HCT116 (cell line): ENCODE data around the gene FAM227B. TPM values are rescaled to one million over a fixed set of nuclear protein-coding genes. Genes with fewer than 3 reads are reported as not detected.

ENCODE experiments used
- ATAC-seq: fragments of 200-7000 bp; cut with Tn5 transposase; 2 replicates; pipeline ENCODE4 v1.9.1; 2020; ENCODE audit warnings: mild to moderate bottlenecking, moderate library complexity
- BruUV-seq: library from RNA; stranded (reverse); fragments of 400-500 nt; replicated peaks from 2 replicates; lab custom pipeline; 2021; lab: Mats Ljungman, UMichigan
- CTCF ChIA-PET: fragments of 300-600 bp; sonication (Branson Sonifier 250); formaldehyde crosslinking; loops from one replicate; lab custom pipeline; 2021; ENCODE audit warnings: antibody characterized with exemption; lab: Charles Lee
- POLR2A ChIA-PET: fragments of 300-600, 350-600 bp; sonication (Branson Sonifier 250); formaldehyde crosslinking; loops from one replicate; lab custom pipeline; 2021; ENCODE audit warnings: antibody characterized with exemption; lab: Charles Lee
- RAD21 ChIA-PET, 2 experiments: fragments of 300-600 bp; sonication (Branson Sonifier 250); formaldehyde crosslinking; loops; one replicate each; lab custom pipeline; 2023; ENCODE audit warnings: low total read pairs in 2 of 2; ENCODE audit not compliant: uncharacterized antibody in 2 of 2, unreplicated experiment in 2 of 2, low non-redundant PET in 1 of 2; lab: Charles Lee
- DNase-seq: peaks from one replicate; pipeline ENCODE4 v3.0.0-alpha.2; 2010; ENCODE audit warnings: low read depth, low spot score
- H2AFZ ChIP-seq: fragments of 200-600 bp; shearing (Covaris generic), sonication (generic); 2 replicates; pipeline ENCODE4 v1.6.1; 2017; ENCODE audit warnings: low read depth, mixed run types, mixed read lengths, antibody characterized with exemption, low read length; ENCODE audit not compliant: poor library complexity, severe bottlenecking
- H3K27ac ChIP-seq: 2 replicates; pipeline ENCODE4 v1.5.1; 2012; ENCODE audit warnings: low read depth, low read length
- H3K27me3 ChIP-seq: fragments of 200-600 bp; sonication (generic); 2 replicates; pipeline ENCODE4 v1.6.1; 2016; ENCODE audit warnings: mixed run types, low read length, mixed read lengths; ENCODE audit not compliant: insufficient read depth
- H3K36me3 ChIP-seq, 2 experiments: fragments of 200-500 bp in 1 of 2; fragments of 200-600 bp in 1 of 2; sonication (Bioruptor generic) in 1 of 2; sonication (generic) in 1 of 2; 2 replicates each; pipeline versions ENCODE4 v1.5.1 to v1.6.1; 2014 to 2016; ENCODE audit warnings: low read length in 2 of 2, inconsistent platforms in 1 of 2, mixed read lengths in 1 of 2, mixed run types in 1 of 2; ENCODE audit not compliant: insufficient read depth in 2 of 2, control insufficient read depth in 1 of 2
- H3K4me1 ChIP-seq, 2 experiments: fragments of 200-600 bp in 1 of 2; sonication (generic) in 1 of 2; 2 replicates each; pipeline versions ENCODE4 v1.5.1 to v1.6.1; 2012 to 2017; ENCODE audit warnings: low read length in 2 of 2, inconsistent platforms in 1 of 2, mild to moderate bottlenecking in 1 of 2, mixed read lengths in 1 of 2, mixed run types in 1 of 2, moderate library complexity in 1 of 2; ENCODE audit not compliant: insufficient read depth in 2 of 2, control insufficient read depth in 1 of 2
- H3K4me2 ChIP-seq: fragments of 200-600 bp; sonication (generic); 2 replicates; pipeline ENCODE4 v1.6.1; 2017; ENCODE audit warnings: mixed run types, low read length, mixed read lengths
- H3K4me3 ChIP-seq, 2 experiments: fragments of 200-600 bp in 1 of 2; sonication (generic) in 1 of 2; replicated peaks in 1 of 2; 2 replicates each; pipeline ENCODE4 v1.5.1; 2011 to 2016; ENCODE audit warnings: low read length in 2 of 2, control low read depth in 1 of 2, low read depth in 1 of 2, mild to moderate bottlenecking in 1 of 2, mixed read lengths in 1 of 2, mixed run types in 1 of 2
- H3K79me2 ChIP-seq: fragments of 200-600 bp; sonication (generic); 2 replicates; pipeline ENCODE4 v1.6.1; 2017; ENCODE audit warnings: mild to moderate bottlenecking, mixed run types, low read length, moderate library complexity, mixed read lengths; ENCODE audit not compliant: insufficient read depth
- H3K9ac ChIP-seq: fragments of 200-600 bp; sonication (generic); 2 replicates; pipeline ENCODE4 v1.6.1; 2016; ENCODE audit warnings: low read length, mixed read lengths
- H3K9me2 ChIP-seq: fragments of 200-600 bp; sonication (generic), shearing (Covaris generic); 2 replicates; pipeline ENCODE4 v1.6.1; 2017; ENCODE audit warnings: mixed run types, mild to moderate bottlenecking, moderate library complexity; ENCODE audit not compliant: insufficient read depth
- H3K9me3 ChIP-seq, 2 experiments: fragments of 200-500 bp in 1 of 2; fragments of 200-600 bp in 1 of 2; sonication (Bioruptor generic) in 1 of 2; sonication (generic) in 1 of 2; 2 replicates each; pipeline ENCODE4 v1.6.1; 2014 to 2017; ENCODE audit warnings: low read length in 2 of 2, mixed read lengths in 2 of 2, inconsistent platforms in 1 of 2, low read depth in 1 of 2, mild to moderate bottlenecking in 1 of 2, mixed run types in 1 of 2, moderate library complexity in 1 of 2; ENCODE audit not compliant: control insufficient read depth in 1 of 2, insufficient read depth in 1 of 2
- H4K20me1 ChIP-seq: fragments of 200-600 bp; sonication (generic), shearing (Covaris generic); 2 replicates; pipeline ENCODE4 v1.6.1; 2017; ENCODE audit warnings: mixed run types, mild to moderate bottlenecking, moderate library complexity; ENCODE audit not compliant: insufficient read depth
- ATF3 ChIP-seq: IDR thresholded peaks from 2 replicates; pipeline ENCODE4 v1.6.1; 2012
- CBX3 ChIP-seq: IDR thresholded peaks from 2 replicates; pipeline ENCODE4 v1.6.1; 2012; ENCODE audit warnings: low read depth
- CEBPB ChIP-seq: IDR thresholded peaks from 2 replicates; pipeline ENCODE4 v1.6.1; 2012; ENCODE audit warnings: low read depth
- EGR1 ChIP-seq: IDR thresholded peaks from 2 replicates; pipeline ENCODE4 v1.6.1; 2012; ENCODE audit warnings: low read depth
- ELF1 ChIP-seq: IDR thresholded peaks from 2 replicates; pipeline ENCODE4 v1.6.1; 2012; ENCODE audit warnings: low read depth, borderline replicate concordance
- EZH2 ChIP-seq: fragments of 200-600 bp; sonication (generic); IDR thresholded peaks from 2 replicates; pipeline ENCODE4 v1.6.1; 2017; ENCODE audit warnings: antibody characterized with exemption, mixed run types
- EZH2phosphoT487 ChIP-seq: fragments of 200-600 bp; IDR thresholded peaks from 2 replicates; pipeline ENCODE4 v1.6.1; 2018; ENCODE audit warnings: antibody characterized with exemption, borderline replicate concordance
- MAX ChIP-seq: IDR thresholded peaks from 2 replicates; pipeline ENCODE4 v1.6.1; 2012
- POLR2A ChIP-seq: IDR thresholded peaks from 2 replicates; pipeline ENCODE4 v1.7.0; 2011; ENCODE audit warnings: borderline replicate concordance; ENCODE audit not compliant: insufficient read depth, insufficient read length; ENCODE audit errors: extremely low read depth
- POLR2AphosphoS5 ChIP-seq: IDR thresholded peaks from 2 replicates; pipeline ENCODE4 v1.6.1; 2011; ENCODE audit warnings: mild to moderate bottlenecking, low read depth, low read length, moderate library complexity
- RAD21 ChIP-seq: IDR thresholded peaks from 2 replicates; pipeline ENCODE4 v1.6.1; 2012; ENCODE audit warnings: low read depth, mild to moderate bottlenecking
- SIN3A ChIP-seq: IDR thresholded peaks from 2 replicates; pipeline ENCODE4 v1.6.1; 2012; ENCODE audit warnings: low read depth
- SRF ChIP-seq: IDR thresholded peaks from 2 replicates; pipeline ENCODE4 v1.6.1; 2012; ENCODE audit warnings: low read depth
- YY1 ChIP-seq: IDR thresholded peaks from 2 replicates; pipeline ENCODE4 v1.6.1; 2011; ENCODE audit warnings: low read length, low read depth, moderate library complexity, mild to moderate bottlenecking; ENCODE audit not compliant: insufficient replicate concordance; ENCODE audit errors: extremely low read depth
- intact Hi-C: fragments of 100-400 bp; cut with micrococcal nuclease; formaldehyde crosslinking; loops from 2 replicates; pipeline ENCODE4 v1.10.0; 2022
- total RNA-seq: library from RNA; stranded (reverse); gene quantifications from one replicate; pipeline ENCODE4 v1.2.1, GENCODE V29; 2021; ENCODE audit not compliant: unreplicated experiment

FAM227B gene
- total RNA-seq, 1 experiment from 2014 or later = 6.9 TPM

GRCh38 chr15:49494842-49495241 lies 125.8 kb downstream of the FAM227B start:
- ChIA-PET RAD21 (no interaction called here), POLR2A (no interaction called here), CTCF (interaction anchor here (1.2 kb wide), 1 partner anchor 23 kb away, joined by 4 read pairs; no protein-coding TSS in a partner anchor)
- Histone ChIP-seq H3K9me3 (no peaks in the 10 kb centered on the region), H3K79me2 (no peaks in the 10 kb centered on the region), H3K4me1 (no peaks in the 10 kb centered on the region), H3K27ac (no peak overlapping the region), H3K27me3 (no peaks in the 10 kb centered on the region), H3K4me2 (no peak overlapping the region), H3K4me3 (no peak overlapping the region), H3K36me3 (no peaks in the 10 kb centered on the region), H3K9ac (no peak overlapping the region), H2AFZ (no peak overlapping the region), H4K20me1 (no peaks in the 10 kb centered on the region), H3K9me2 (0 out of 2 replicates have a peak, but pooled peaks cover 6% of the 10 kb centered on the region)
- DNase-seq (no peak), ATAC-seq (no peak)
- TF ChIP-seq RAD21 (no peak), YY1 (no peak), EGR1 (no peak), MAX (no peak), ELF1 (no peak)
- no TSS peak for BruUV-seq
- intact Hi-C loops = no loop called here

GRCh38 chr15:49492830-49493229 lies 127.8 kb downstream of the FAM227B start:
- H3K4me1 ChIP-seq = no peaks in the 10 kb centered on the region
- no peak for ATAC-seq
- intact Hi-C loops = no loop called here
- H3K79me2 ChIP-seq = no peaks in the 10 kb centered on the region
- BruUV-seq = no TSS peak
- ChIA-PET POLR2A (no interaction called here), RAD21 (no interaction called here), CTCF (no interaction called here)
- TF ChIP-seq SIN3A (no peak), YY1 (no peak), CEBPB (no peak), EGR1 (no peak), ATF3 (no peak), POLR2AphosphoS5 (no peak), SRF (no peak), EZH2phosphoT487 (no peak), POLR2A (no peak), EZH2 (no peak), CBX3 (no peak), MAX (no peak)
- no peak for DNase-seq
- H3K27me3 ChIP-seq = no peaks in the 10 kb centered on the region
- no peak overlapping the region for H3K4me2 ChIP-seq
- H3K9me3 ChIP-seq = no peaks in the 10 kb centered on the region
- no peak overlapping the region for H3K27ac ChIP-seq
- H3K36me3 ChIP-seq = no peaks in the 10 kb centered on the region
- no peaks in the 10 kb centered on the region for H4K20me1 ChIP-seq
- 0 out of 2 replicates have a peak, but pooled peaks cover 6% of the 10 kb centered on the region for H3K9me2 ChIP-seq
- no peak overlapping the region for H3K9ac ChIP-seq
- no peak overlapping the region for H2AFZ ChIP-seq
- no peak overlapping the region for H3K4me3 ChIP-seq
